Peyer's patch (tissue), 4 donors: ENCODE data around the gene FLT1. TPM values are rescaled to one million over a fixed set of nuclear protein-coding genes. Genes with fewer than 3 reads are reported as not detected.
A peak's percentile ranks its signal among the peaks of the same experiment; 100 is the strongest.

Source experiments
- DNase-seq, 3 donors: peaks; one replicate each; pipeline ENCODE4 v3.0.0-alpha.2; 2017 to 2019
- H3K27ac ChIP-seq, 4 donors: fragments of 200-600 bp; sonication (generic); one replicate each; pipeline ENCODE4 v1.5.1; 2016 to 2019
- H3K27me3 ChIP-seq, 2 donors: fragments of 200-600 bp; sonication (generic); one replicate each; pipeline ENCODE4 v1.5.1; 2019
- H3K36me3 ChIP-seq, 3 donors: fragments of 200-600 bp; sonication (generic); one replicate each; pipeline ENCODE4 v1.5.1; 2016 to 2019
- H3K4me1 ChIP-seq, 4 donors: fragments of 200-600 bp; sonication (generic); one replicate each; pipeline ENCODE4 v1.5.1; 2016 to 2019
- H3K4me3 ChIP-seq, 4 donors: fragments of 200-600 bp; sonication (generic); 1 replicate in 3 of 4; 2 replicates in 1 of 4; pipeline ENCODE4 v1.5.1; 2016 to 2019; ENCODE audit warnings: mild to moderate bottlenecking in 1 of 4
- H3K9me3 ChIP-seq, 4 donors: fragments of 200-600 bp; sonication (generic); one replicate each; pipeline ENCODE4 v1.5.1; 2016 to 2019; ENCODE audit warnings: mild to moderate bottlenecking in 1 of 4
- POLR2A ChIP-seq, 2 donors: fragments of 450-650 bp; IDR thresholded peaks; one replicate each; pipeline ENCODE4 v1.5.1; 2017; ENCODE audit warnings: antibody characterized with exemption in 2 of 2, mild to moderate bottlenecking in 2 of 2, moderate library complexity in 2 of 2
- total RNA-seq, 4 donors: library from RNA; depleted of rRNA; stranded (reverse); fragments of >200 nt; gene quantifications; one replicate each; pipeline ENCODE4 v1.1.0, GENCODE V29; 2016
- TF ChIP-seq, protein P1 (sequence below), 6 experiments: fragments of 450-650 bp in 4 of 6; fragments of 200-600 bp in 2 of 6; sonication (generic) in 1 of 6; IDR thresholded peaks; one replicate each; pipeline ENCODE4 v1.5.1; 2017 to 2019; ENCODE audit warnings: antibody characterized with exemption in 6 of 6, mild to moderate bottlenecking in 3 of 6, moderate library complexity in 1 of 6

FLT1 gene
- total RNA-seq, 4 donors from 2014 or later, result 3.0 to 14.0 (median 3.9) TPM

DNA sequence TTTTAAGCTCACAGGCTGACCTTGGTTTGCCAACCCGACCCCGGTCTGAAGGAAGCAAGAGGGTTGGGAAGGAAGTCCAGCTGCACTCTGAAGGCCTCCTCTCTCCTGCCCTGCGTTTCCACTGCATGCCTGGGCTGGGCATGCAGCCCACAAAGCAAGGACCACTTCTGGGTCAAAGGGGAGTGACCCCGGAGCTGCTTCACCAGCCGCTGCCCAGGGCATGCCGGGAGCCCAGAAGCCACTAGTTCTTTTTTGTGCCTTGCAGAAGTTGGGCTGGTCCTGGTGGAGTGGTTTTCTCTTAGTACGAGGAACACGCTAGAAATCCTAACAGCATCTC, 166.7 kb downstream of the FLT1 start:
- H3K27ac ChIP-seq, result no peak overlapping the region
- no peak for DNase-seq
- TF ChIP-seq, protein P1, sequence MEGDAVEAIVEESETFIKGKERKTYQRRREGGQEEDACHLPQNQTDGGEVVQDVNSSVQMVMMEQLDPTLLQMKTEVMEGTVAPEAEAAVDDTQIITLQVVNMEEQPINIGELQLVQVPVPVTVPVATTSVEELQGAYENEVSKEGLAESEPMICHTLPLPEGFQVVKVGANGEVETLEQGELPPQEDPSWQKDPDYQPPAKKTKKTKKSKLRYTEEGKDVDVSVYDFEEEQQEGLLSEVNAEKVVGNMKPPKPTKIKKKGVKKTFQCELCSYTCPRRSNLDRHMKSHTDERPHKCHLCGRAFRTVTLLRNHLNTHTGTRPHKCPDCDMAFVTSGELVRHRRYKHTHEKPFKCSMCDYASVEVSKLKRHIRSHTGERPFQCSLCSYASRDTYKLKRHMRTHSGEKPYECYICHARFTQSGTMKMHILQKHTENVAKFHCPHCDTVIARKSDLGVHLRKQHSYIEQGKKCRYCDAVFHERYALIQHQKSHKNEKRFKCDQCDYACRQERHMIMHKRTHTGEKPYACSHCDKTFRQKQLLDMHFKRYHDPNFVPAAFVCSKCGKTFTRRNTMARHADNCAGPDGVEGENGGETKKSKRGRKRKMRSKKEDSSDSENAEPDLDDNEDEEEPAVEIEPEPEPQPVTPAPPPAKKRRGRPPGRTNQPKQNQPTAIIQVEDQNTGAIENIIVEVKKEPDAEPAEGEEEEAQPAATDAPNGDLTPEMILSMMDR (IDR thresholded peaks at IDR 0.05), result no peak
- no peak for TF ChIP-seq POLR2A (IDR thresholded peaks at IDR 0.05)
- no peak overlapping the region for H3K4me3 ChIP-seq
- no peaks in the 10 kb centered on the region for H3K36me3 ChIP-seq
- H3K27me3 ChIP-seq, result no peaks in the 10 kb centered on the region
- no peaks in the 10 kb centered on the region for H3K4me1 ChIP-seq
- H3K9me3 ChIP-seq, result no peaks in the 10 kb centered on the region

GRCh38 chr13:28327373-28328270, 167.3 kb downstream of the FLT1 start:
- Histone ChIP-seq H3K4me1 (no peaks in the 10 kb centered on the region), H3K4me3 (no peak overlapping the region), H3K9me3 (no peaks in the 10 kb centered on the region), H3K27me3 (no peaks in the 10 kb centered on the region), H3K27ac (no peak overlapping the region), H3K36me3 (no peaks in the 10 kb centered on the region)
- TF ChIP-seq, protein P1 (IDR thresholded peaks at IDR 0.05), result no peak
- TF ChIP-seq POLR2A (IDR thresholded peaks at IDR 0.05), result no peak
- no peak for DNase-seq

DNA sequence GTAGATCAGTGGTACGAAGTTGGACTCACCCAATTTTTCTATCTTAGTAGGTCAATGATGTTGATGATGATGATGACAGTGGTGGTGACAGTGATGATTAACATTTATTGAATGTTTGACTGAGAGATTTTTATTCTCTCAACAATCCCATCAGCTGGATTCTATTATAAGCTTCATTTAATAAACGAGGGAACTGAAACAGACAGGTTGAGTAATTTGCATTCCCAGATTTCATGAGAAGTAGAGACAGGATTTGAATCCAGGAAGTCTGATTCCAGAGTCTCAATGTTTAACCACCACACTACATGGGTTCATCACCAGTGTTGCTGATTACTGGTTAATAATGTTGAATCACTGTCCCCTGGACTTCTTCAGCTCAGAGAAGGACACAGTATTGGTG, 168.9 kb downstream of the FLT1 start:
- DNase-seq, result no peak
- no peak overlapping the region for H3K27ac ChIP-seq
- H3K4me3 ChIP-seq, result no peak overlapping the region
- no peaks in the 10 kb centered on the region for H3K4me1 ChIP-seq
- no peaks in the 10 kb centered on the region for H3K36me3 ChIP-seq
- no peaks in the 10 kb centered on the region for H3K9me3 ChIP-seq
- TF ChIP-seq POLR2A (IDR thresholded peaks at IDR 0.05), result no peak
- TF ChIP-seq, protein P1 (IDR thresholded peaks at IDR 0.05), result no peak
- no peaks in the 10 kb centered on the region for H3K27me3 ChIP-seq

- H3K4me3 ChIP-seq, result no peak overlapping the region
- TF ChIP-seq, protein P1 (IDR thresholded peaks at IDR 0.05), result no peak
- TF ChIP-seq POLR2A (IDR thresholded peaks at IDR 0.05), result no peak
- H3K4me1 ChIP-seq, result no peaks in the 10 kb centered on the region
- DNase-seq, result no peak
- no peaks in the 10 kb centered on the region for H3K36me3 ChIP-seq
- H3K27me3 ChIP-seq, result no peaks in the 10 kb centered on the region
- H3K27ac ChIP-seq, result no peak overlapping the region
- H3K9me3 ChIP-seq, result no peaks in the 10 kb centered on the region
Observed at GRCh38 chr13:28325022-28325421, 169.9 kb downstream of the FLT1 start.

- Histone ChIP-seq H3K27ac (no peak overlapping the region), H3K4me1 (no peaks in the 10 kb centered on the region), H3K27me3 (no peaks in the 10 kb centered on the region), H3K9me3 (no peaks in the 10 kb centered on the region), H3K36me3 (no peaks in the 10 kb centered on the region), H3K4me3 (no peak overlapping the region)
- DNase-seq, result peak in 2 of 3 donors; percentile 59 to 76
- no peak for TF ChIP-seq POLR2A (IDR thresholded peaks at IDR 0.05)
- TF ChIP-seq, protein P1 (IDR thresholded peaks at IDR 0.05), result peak; percentile 28 to 74 (median 62)
Observed at GRCh38 chr13:28324181-28324789, 170.6 kb downstream of the FLT1 start.
